ENCODE measurements around the gene GTPBP3. TPM values are rescaled to one million over a fixed set of nuclear protein-coding genes. Genes with fewer than 3 reads are reported as not detected.

The GTPBP3 gene
- total RNA-seq, 1 donor from 2014 or later: 79.5 TPM

Other genes starting within 250 kb of the GTPBP3 start
- gene USE1, start 122.2 kb upstream of the GTPBP3 start, total RNA-seq: 9.0 and 25.3 TPM in 2 replicates
- gene OCEL1, start 111.3 kb upstream of the GTPBP3 start, total RNA-seq: 4.6 and 8.1 TPM in 2 replicates
- 122 and 131 TPM in 2 replicates for gene NR2F6, start 91.6 kb upstream of the GTPBP3 start, total RNA-seq
- gene USHBP1, start 72.8 kb upstream of the GTPBP3 start, total RNA-seq: not detected in 2 replicates
- gene BABAM1, start 70.1 kb upstream of the GTPBP3 start, total RNA-seq: 125 and 141 TPM in 2 replicates
- gene ANKLE1, start 55.7 kb upstream of the GTPBP3 start, total RNA-seq: 3.0 and 4.1 TPM in 2 replicates
- gene ABHD8, start 34.1 kb upstream of the GTPBP3 start, total RNA-seq: 10.3 and 20.9 TPM in 2 replicates
- gene MRPL34, start 31.7 kb upstream of the GTPBP3 start, total RNA-seq: 121 and 161 TPM in 2 replicates
- gene DDA1, start 28.0 kb upstream of the GTPBP3 start, total RNA-seq: 35.6 and 47.0 TPM in 2 replicates
- 3.3 and 6.6 TPM in 2 replicates for gene ANO8, start 2.7 kb upstream of the GTPBP3 start, total RNA-seq
- 0.58 and 1.2 TPM in 2 replicates for gene PLVAP, start 39.8 kb downstream of the GTPBP3 start, total RNA-seq
- not detected in 2 replicates for gene CCDC194, start 56.6 kb downstream of the GTPBP3 start, total RNA-seq
- gene BST2, start 68.1 kb downstream of the GTPBP3 start, total RNA-seq: 2.2 and 18.6 TPM in 2 replicates
- 78.6 and 91.6 TPM in 2 replicates for gene MVB12A, start 82.5 kb downstream of the GTPBP3 start, total RNA-seq
- gene TMEM221, start 111.1 kb downstream of the GTPBP3 start, total RNA-seq: not detected in 2 replicates
- gene NXNL1, start 123.4 kb downstream of the GTPBP3 start, total RNA-seq: not detected in 2 replicates
- 2.5 and 7.0 TPM in 2 replicates for gene SLC27A1, start 133.0 kb downstream of the GTPBP3 start, total RNA-seq
- 83.6 and 123 TPM in 2 replicates for gene PGLS, start 174.1 kb downstream of the GTPBP3 start, total RNA-seq
- gene COLGALT1, start 218.1 kb downstream of the GTPBP3 start, total RNA-seq: 83.6 and 126 TPM in 2 replicates